H54 (cell line): ENCODE measurements around the gene ETS2.
"Not testable (repeated sequence)": the region's sequence is repeated elsewhere in the genome, so short reads cannot be mapped to it uniquely, and the experiment has no call there.

Source experiments
- DNase-seq: peaks from one replicate; pipeline ENCODE4 v3.0.0; 2011; ENCODE audit warnings: low spot score, mixed read lengths; ENCODE audit not compliant: insufficient read length
- FAIRE-seq: peaks from 3 replicates; lab custom pipeline; 2011; peaks lifted over from hg19 to GRCh38; lab: Jason Lieb, UNC
- POLR2A ChIP-seq: IDR thresholded peaks from 2 replicates; pipeline ENCODE4 v1.6.1; 2011; ENCODE audit warnings: low read depth, mild to moderate bottlenecking, low read length

ETS2 gene

GRCh38 chr21:38837806-38838461 is 32.2 kb downstream of the ETS2 start:
- DNase-seq (no peak), FAIRE-seq (no peak)
- no peak for TF ChIP-seq POLR2A

- no peak for TF ChIP-seq POLR2A
- FAIRE-seq (no peak), DNase-seq (no peak)
These were observed 33.0 kb downstream of the ETS2 start for GRCh38 chr21:38838598-38839327.

- FAIRE-seq (peak; percentile 93), DNase-seq (peak; percentile 72)
These were observed 33.9 kb downstream of the ETS2 start for GRCh38 chr21:38839328-38840286.

GRCh38 chr21:38840456-38841300 is 34.9 kb downstream of the ETS2 start:
- TF ChIP-seq POLR2A: no peak
- DNase-seq (no peak), FAIRE-seq (no peak)

More at GRCh38 chr21:38839328-38840286, 33.9 kb downstream of the ETS2 start:
- no peak for TF ChIP-seq POLR2A

- no peak for TF ChIP-seq POLR2A
- FAIRE-seq: no peak
- DNase-seq: no peak
These were observed 35.7 kb downstream of the ETS2 start for GRCh38 chr21:38841472-38841871.

GRCh38 chr21:38842079-38842478 is 36.4 kb downstream of the ETS2 start:
- FAIRE-seq: no peak
- TF ChIP-seq POLR2A: no peak
- DNase-seq: no peak

- no peak for DNase-seq
- TF ChIP-seq POLR2A: no peak
- FAIRE-seq: no peak
These were observed 37.6 kb downstream of the ETS2 start for GRCh38 chr21:38843379-38843778.

- FAIRE-seq (no peak), DNase-seq (no peak)
- no peak for TF ChIP-seq POLR2A
These were observed 38.2 kb downstream of the ETS2 start for GRCh38 chr21:38843806-38844503.

GRCh38 chr21:38845374-38845773 is 39.6 kb downstream of the ETS2 start:
- DNase-seq, FAIRE-seq: not testable (repeated sequence)

- no peak for TF ChIP-seq POLR2A
- DNase-seq: no peak
- no peak for FAIRE-seq
These were observed 41.8 kb downstream of the ETS2 start for GRCh38 chr21:38847556-38847955.

GRCh38 chr21:38848187-38848609 is 42.5 kb downstream of the ETS2 start:
- no peak for FAIRE-seq
- TF ChIP-seq POLR2A: no peak

GRCh38 chr21:38849776-38850175 is 44.0 kb downstream of the ETS2 start:
- no peak for TF ChIP-seq POLR2A
- FAIRE-seq: no peak
- no peak for DNase-seq

More at GRCh38 chr21:38848187-38848609, 42.5 kb downstream of the ETS2 start:
- DNase-seq: no peak
